GM21515 (cell line): Measurements from ENCODE around the gene P4HB.

Experiments
- ATAC-seq: cut with Tn5 transposase; IDR thresholded peaks from one replicate; pipeline ENCODE4 v1.9.1; 2021; ENCODE audit not compliant: unreplicated experiment

P4HB gene

DNA sequence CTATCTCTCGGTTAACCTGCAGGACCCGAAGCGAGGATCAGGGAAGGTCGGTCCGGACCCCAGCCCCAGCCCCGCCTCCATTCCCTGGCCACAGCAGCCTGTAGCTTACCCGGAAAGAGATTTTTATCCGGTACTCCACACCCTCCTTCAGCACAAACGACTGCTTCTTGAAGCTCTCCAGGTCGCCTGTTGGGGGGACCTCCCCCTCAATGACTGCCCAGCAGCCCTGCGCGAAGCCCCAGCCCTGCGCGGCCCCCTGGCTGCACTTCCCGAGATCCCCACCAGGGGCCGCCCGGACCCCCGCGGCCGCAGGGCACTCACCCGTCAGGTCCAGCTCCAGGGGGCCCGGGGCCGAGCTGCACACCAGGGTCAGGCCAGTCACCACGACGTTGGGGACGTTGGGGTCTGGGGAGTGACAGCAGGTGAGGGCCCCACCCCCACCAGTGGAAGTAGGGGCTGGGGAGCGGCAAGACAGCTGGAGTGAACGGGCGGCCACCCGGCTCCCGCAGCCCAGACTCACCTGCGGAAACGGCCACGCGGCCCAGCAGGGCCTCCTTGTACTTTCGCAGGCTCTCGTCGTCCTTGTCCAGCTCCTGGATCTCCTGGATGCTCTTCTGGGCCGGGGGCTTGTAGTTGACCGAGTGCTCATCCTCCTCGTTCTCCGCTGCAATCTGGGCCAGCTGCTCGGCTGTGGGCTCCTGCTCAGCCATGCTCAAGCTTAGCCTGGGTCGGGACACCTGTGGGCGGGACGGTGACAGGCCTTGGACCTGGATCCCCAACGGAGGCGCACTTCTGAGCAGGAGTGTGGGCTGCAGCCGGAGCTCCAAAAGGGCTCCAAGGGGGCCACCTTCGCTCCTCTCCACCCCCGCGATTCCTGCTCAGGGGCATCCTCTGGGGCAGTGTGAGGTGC is 9.1 kb upstream of the P4HB start:
- no peak for ATAC-seq

DNA sequence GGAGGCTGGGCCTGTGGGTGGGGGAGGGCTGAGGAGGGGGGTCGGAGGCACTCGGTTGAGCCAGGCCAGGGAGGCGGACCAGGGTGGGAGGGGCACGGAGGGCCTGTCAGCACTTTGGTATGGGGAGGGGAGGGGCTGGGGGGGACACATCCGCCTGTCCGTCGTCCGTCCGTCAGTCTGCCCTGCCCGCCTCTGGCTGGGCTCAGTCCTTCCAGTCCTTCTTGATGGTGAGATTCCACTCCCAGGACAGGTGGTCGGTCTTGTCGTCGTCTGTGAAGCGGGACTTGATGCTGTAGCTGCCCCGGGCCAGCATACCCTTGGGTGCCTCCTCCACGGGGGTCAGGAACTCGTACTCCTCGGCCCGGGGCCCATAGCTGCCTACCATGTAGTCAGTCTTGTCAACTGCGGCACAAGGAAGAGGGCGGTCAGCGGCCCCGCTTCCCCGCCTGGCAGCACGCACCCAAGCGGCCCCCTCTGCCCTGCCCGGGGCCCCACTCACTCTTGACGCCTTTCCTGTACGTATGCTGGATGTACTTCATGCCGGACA is 8.4 kb upstream of the P4HB start:
- ATAC-seq, result no peak

DNA sequence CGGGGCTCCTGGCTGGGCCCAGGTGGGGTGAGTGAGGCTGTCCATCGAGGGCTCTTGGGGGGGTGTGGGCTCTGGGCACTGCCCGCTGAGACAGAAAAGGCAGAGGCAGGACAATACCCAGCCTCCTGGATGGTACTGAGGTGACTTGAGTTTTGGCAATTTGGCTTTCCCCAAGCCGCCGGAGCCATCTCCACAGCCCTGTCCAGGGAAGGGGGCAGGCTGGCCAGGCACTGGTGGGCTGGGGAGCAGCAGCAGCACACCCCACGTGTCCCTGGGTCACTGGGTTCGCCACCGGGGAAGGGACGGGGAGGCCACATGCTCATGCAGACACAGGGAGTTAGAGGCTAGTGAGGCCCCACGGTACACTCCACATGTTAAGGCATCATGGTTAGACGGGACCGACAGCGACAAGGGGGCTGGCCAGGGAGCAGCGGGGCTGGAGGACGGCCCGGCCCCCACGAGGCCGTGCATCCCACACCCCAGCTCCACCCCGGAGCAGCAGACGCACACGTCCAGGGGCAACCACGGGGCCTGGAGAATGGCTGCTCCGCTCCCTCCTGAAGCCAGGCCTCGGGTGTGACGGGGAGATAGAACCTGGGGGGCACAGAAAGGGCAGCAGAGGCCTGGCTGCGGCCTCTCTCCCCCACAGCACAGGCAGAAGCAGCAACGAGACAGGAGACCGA is 7.8 kb upstream of the P4HB start:
- no peak for ATAC-seq

DNA sequence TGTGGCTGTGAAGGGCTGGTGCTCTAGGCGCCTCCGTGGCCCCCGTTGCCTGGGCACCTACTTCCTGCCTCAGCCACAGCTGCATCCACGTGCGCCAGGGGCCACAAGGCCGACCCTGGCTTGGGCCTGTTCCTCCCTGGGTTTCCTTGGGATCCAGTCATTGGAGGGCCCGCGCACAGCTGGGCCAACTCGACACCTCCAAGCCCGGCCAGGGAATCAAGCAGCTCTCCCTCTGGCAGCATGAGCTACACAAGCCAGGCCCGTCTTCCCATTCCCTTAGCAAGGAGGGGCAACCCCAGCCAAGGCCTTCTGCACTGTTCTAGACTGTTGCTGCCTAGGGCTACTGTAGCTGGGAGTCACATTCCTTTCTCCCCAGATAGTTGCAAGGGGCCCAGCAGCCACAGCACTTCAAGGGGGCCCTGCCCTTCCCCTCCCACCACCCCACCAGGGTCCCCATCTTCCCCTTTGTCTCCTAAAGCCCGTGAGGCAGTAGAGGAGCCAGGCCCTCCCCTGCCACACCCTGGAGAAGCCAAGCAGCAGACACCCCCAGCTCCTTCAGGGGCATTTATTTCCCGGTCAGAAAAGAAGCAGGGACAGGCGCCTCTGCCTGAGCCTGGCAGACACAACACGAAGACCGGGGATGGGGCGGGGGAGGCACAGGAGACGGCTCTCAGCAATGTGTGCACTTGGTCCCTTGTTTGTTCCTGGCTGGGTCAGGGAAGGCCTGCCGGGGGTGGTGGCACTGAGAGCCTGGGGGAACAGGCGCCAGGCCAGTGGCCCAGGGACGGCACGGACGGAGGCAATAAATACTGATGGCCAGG is 7.0 kb upstream of the P4HB start:
- ATAC-seq, result no peak

DNA sequence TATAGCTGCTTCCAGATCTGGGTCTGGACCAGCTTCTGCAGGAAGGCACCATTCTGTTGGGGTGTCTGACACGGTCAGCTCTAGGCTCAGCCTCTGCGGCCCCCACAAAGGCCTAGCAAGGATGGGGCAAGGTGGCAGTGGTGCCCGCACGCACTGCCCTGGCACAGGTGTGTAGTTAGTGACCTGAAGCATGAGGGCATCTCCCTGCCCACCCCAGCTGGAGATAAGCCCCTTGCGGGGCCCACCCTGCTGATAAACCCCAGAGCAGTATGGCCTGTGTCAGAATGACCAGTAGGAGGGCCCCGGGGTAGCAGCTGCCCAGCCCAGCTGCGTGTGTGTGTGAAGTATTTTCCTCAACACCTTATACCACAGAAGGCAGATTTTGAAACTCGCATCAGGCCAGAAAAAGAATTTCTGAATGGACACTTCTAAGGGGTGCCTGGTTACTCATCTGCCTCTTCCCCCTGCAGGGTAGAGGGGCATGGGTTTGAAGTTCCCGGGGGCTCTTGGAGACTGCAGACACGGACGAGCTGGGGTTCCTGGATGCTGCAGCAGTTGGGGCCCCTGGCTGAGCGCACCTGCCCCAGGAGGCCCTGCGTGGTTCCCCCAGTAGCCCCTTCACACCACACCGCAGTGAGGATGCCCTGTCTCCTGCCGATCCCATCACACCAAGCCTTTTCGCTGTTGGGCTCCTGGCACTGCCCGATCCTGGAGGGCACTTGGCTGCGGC is 6.3 kb upstream of the P4HB start:
- no peak for ATAC-seq

DNA sequence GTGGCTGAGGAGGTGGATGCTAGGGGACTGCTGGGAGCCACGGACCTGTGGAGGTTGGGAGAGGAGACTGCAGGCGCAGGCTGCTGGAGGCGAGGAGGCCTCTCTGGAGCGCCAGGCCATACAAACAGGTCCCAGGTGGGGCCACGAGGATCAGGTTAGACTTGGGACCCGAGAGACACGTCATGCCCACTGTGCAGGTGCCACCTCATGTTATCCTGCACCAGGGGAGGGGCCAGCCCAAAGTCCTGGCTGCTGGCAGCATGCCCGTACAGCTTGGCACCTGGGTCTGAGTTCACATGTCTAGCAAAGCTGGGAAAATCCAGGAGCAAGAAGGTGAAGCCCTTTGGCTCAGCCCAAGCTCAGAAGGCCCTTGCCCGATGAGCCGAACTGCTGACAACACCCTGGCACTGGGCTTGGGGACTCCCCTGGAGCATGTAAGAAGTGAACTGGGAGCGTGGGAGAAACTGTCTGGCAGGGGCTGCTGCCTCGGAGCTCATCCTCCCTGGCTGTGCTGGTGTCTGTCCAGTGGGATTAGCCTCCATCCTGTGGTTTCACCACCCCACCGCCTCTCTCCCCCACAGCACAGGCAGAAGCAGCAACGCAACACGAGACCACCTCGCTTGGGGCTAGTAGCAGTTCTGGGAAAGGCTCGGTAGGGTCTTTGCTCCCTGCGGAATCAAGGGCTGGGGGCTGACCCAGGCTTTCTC is 5.6 kb upstream of the P4HB start:
- no peak for ATAC-seq

DNA sequence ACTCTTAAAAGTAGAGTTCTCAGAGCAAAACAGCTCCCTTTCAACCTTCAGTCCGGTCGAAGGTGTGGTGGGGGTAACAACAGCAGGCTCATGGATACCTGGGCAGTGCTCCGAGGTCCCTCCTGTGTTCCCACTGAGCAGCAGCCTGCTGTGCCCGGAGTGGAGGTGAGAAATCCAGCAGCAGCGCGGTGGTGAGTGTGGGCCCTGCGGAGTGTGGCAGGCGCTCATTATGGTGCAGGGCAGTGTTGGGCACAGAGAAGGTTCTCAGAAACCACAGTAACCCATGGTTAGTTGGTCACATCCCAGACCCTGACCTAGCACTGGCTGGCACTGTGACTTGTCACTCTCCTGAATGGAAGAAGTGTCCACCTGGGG is 5.0 kb upstream of the P4HB start:
- ATAC-seq, result no peak

DNA sequence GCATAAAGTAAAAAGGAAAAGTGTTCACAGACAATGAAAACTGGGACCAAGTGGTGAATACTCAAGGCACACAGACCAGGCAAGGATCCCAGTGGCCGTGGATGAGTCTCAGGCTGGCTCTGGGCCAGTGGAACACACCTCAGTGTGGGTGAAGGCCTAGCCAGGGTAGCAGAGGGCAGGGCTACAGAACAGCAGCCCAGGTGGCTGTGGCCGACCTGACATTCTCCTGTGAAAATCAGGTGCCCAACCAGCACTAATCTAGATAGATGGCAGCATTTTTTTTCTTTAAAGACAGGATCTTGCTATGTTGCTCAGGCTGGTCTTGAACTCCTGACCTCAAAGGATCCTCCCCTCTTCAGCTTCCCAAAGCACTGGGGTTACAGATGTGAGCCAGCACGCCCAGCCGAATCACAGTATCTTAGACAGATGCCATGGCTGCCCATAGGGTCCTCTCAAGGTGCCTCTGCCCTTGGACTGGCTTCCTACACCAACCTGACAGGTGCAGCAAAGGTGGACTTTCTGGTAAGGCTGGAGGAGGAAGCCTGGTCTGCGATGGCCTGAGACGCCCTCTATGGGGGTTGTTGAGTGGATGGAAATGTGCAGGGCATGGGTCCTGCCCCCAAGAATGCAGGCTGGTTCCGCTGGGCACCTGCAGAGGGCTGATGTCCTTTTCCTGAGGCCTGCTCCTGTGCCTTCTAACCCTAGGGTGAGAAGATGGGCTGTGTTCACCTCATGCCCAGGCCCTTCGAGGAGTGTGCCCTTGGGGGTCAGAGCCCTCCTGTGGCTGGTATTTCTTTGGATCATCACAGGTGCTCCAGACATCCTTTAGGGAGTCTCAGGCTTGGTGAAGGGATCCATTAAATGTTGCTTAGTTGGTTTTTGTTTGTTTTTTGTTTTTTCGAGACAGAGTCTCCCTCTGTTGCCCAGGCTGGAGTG is 3.8 kb upstream of the P4HB start:
- ATAC-seq, result no peak

DNA sequence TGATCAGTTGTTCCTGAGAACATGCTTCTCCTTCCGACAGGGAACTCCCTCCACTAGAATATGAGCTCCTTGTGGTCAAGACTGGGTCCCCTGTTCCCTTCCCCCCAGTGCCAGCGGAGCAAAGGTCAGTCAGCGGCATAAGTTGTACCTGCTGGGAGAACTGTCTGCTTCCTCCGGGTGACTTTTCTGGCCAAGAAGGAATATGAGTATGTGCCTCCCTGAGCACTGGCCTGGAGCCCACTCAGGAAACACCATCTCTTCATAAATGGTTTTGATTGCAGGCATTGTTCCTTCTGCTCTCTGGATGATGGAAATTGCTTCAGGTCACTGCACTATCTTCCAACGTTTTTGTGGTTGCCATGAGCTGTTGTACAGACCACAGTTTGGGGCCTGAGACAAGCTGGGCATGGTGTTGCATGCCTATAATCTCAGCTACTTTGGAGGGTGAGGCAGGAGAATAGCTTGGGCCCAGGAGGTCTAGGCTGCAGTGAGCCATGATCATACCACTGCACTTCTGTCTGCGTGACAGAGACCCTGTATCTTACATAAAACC is 2.9 kb upstream of the P4HB start:
- no peak for ATAC-seq

DNA sequence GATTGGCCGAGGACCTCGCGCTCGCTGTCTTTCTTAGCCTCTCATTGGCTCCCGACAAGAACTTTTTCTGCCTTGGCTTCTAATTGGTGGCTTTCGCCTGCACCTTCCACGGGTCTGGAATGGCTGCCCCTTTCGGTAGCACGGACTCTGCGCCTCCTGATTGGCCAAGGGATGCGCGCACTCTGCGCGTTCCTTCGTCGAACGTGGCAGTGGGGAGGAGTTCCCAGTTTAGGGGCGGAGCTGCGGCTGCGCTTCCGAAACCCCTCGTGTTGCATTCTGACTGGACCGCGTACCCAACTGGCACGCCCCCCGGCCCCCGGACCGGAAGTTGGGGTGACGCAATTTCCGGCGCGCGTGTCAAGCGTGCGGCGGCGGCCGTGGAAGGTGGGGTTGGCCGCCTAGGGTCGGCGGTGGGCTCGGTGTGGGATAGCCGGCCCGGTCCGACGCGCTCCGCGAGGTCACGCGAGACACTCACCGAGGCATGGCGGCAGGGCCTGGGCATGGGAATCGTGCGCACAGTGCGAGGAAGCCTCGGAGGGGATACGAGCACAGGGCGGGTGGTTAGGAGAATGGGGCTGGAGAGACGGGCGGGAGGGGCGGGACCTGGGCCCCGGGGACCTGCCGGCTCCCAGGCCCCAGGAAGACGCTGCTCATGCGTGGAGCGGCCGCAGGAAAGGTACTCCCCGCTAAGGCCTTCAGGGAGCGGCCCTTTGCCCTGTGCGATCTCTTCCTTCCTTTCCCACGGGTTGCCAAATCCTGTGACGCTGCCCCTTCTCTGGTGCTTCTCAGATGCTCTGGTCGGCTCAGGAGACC is 627 bp upstream of the P4HB start:
- peak; percentile 76 for ATAC-seq

DNA sequence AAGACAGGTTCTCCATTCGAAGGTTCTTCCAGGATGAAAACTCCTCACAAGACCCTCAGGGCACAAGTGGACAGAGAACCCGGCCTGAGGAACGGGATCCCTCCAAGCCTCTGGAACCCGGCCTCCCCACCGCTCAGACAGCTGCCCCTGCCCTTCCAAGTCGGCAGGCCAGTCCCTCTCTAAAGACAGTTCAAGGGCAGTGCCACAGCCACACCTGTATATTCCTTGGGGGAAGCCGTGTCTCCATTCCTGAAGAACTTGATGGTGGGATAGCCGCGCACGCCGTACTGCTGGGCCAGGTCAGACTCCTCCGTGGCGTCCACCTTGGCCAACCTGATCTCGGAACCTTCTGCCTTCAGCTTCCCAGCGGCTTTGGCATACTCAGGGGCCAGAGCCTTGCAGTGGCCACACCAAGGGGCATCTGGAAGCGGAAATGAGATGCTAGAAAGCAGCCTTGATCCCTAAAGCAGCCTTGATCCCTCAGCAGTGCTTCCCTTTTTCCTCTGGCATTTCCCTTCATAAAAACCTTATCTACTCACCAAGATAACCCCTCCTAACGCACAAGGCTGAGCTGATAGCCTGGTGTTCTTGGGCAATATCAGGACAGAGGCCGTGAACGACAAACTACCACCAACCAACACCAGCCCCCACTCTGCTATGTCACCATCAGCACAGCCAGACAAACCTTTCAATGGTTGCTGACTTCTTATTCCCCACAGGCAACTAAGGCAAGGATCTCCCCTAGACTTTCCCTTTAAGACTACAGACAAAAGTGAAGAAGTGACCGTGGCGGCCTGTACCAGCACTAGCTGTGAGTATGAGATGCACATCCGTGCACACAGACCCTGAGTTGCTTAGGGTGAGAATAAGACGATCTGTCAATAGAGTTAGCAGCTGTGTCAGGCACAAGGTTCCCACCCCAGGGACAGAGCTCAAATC is 1.1 kb downstream of the P4HB start:
- ATAC-seq, result no peak

DNA sequence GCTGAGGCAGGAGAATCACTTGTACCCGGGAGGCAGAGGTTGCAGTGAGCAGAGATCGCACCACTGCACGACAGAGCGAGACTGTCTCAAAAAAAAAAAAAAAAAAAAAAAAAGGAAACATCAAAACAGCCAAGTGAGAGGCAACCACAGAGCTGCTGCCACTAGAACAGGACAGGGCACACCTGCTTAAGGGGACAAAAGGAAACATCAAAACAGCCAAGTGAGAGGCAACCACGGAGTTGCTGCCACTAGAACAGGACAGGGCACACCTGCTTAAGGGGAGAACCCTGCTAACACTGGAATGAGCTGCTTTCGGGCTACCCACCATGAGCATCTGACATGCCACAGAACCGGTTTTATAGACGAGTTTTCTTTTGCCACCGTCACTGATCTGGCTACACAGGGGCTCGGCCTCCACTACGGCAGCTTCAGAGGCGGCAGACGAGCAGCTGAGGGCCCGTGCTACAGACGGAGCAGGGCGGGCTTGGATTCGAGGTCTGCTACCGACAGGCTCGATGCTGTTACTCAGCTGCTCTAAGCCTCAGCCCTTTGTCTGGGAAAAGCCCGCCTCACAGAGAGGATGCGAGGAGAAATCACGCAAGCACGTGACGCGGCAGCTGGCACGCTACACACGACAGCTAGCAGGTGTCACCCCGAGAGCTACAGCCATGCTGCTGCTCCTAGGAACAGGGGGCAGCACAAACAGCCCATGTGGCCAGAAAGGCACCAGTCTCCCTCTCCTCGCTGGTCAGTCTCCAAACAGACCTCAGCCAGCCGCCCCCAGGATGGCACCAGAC is 2.0 kb downstream of the P4HB start:
- no peak for ATAC-seq

DNA sequence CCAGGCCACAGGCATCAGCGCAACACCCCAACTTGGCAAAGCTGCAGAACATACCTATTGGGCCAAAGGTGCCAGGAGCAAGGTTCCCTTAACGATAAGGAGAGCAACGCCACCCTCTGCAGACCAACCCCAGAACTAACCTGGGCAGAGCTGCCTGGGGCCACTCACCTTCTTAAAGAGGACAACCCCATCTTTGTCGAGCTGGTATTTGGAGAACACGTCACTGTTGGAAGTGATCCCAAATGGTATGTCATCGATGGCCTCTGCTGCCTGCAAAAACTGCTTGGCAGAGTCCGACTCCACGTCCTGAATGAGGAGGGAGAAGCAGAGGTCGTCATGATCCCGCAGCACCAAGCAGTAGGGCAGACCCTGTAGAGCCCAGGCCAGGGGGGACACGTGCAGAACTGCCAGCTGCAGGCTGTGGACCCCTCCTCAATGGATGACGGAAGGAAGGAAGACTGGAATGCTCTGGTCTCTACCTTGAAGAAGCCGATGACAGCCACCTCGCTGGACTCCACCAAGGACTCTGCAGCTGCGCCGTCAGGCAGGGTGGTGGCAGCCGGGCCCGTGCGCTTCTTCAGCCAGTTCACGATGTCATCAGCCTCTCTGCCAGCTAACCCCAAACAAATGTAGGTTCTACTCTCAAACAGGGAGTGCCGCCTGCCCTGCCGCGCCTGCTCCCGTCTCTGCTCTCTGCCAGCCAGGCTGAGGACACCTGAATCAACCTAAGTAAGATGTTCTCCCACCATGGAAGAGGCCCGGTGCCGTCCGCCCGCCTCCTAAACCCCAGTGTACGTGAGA is 5.2 kb downstream of the P4HB start:
- no peak for ATAC-seq

DNA sequence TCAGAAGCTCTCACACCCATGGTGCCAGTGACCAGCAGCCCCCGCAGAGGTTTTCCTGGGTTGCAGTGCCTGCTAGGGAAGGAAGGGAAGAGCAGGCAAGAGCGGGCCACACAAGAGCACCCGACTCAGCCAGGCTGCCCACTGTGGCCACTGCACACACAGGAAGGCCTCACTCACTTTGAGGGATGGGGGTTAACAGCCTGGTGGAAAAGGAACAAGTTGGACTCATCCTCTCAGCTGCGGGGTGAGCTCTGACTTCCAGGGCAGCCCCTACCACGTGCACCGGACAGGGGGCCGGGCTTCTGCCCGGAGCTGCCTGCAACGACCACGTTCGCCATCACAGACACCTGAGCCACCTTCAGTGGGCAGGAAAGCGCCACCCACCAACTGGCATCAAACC is 8.1 kb downstream of the P4HB start:
- ATAC-seq, result no peak

DNA sequence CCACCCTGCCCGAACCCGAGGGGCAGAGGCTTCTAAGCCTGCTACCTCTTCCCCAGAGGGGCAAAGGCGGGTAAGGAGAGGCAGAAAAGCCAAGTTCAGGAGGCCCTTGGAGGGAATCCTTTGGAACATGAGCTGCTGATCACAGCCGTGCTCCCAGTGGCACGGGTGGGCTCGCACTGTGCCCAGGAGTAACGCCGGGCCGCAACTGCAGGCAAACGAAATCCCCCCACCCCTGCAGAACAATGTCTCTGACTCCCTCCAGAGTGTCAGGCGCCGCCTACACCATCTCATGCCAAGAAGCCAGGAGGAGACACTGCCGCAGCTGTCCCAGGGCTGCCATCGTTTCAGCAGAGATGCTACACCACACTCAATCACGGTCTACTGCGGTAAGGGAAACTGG is 8.9 kb downstream of the P4HB start:
- ATAC-seq, result no peak
